K562 (cell line): Measurements from ENCODE around the gene NUSAP1. TPM values are rescaled to one million over a fixed set of nuclear protein-coding genes. Genes with fewer than 3 reads are reported as not detected.

Experiments
- ASH1L ChIP-seq: fragments of 450-650 bp; IDR thresholded peaks from 2 replicates; pipeline ENCODE4 v1.6.1; 2018; ENCODE audit warnings: borderline replicate concordance, mild to moderate bottlenecking, low read depth; ENCODE audit not compliant: partially characterized antibody
- BCOR ChIP-seq: fragments of 450-650 bp; IDR thresholded peaks from 2 replicates; pipeline ENCODE4 v1.6.1; 2016
- FIP1L1 ChIP-seq: fragments of 200-400 bp; formaldehyde crosslinking; IDR thresholded peaks from 2 replicates; pipeline ENCODE4 v1.6.1; 2018; ENCODE audit warnings: mild to moderate bottlenecking, low read depth, low read length; ENCODE audit not compliant: poor library complexity, severe bottlenecking
- GTF2A2 ChIP-seq: IDR thresholded peaks from 2 replicates; pipeline ENCODE4 v1.6.1; 2016; ENCODE audit warnings: mild to moderate bottlenecking, missing genetic modification characterization, missing compliant biosample characterization
- HDAC2 ChIP-seq: fragments of 450-650 bp; IDR thresholded peaks from 2 replicates; pipeline ENCODE4 v1.6.1; 2016; ENCODE audit warnings: mild to moderate bottlenecking
- MEF2A ChIP-seq: IDR thresholded peaks from 2 replicates; pipeline ENCODE4 v1.6.1; 2011; ENCODE audit warnings: low read depth, mild to moderate bottlenecking, low read length, moderate library complexity; ENCODE audit not compliant: control insufficient read depth
- PCBP2 ChIP-seq: fragments of 200-400 bp; formaldehyde crosslinking; IDR thresholded peaks from 2 replicates; pipeline ENCODE4 v1.6.1; 2018; ENCODE audit warnings: low read length, low read depth, mild to moderate bottlenecking, moderate library complexity; ENCODE audit not compliant: poor library complexity, severe bottlenecking
- PTRF ChIP-seq: fragments of 450-650 bp; IDR thresholded peaks from 2 replicates; pipeline ENCODE4 v1.6.1; 2016; ENCODE audit warnings: mild to moderate bottlenecking, missing genetic modification characterization, missing compliant biosample characterization
- SAP30 ChIP-seq: fragments of 200-600 bp; sonication (generic); IDR thresholded peaks from 2 replicates; pipeline ENCODE4 v1.6.1; 2012; ENCODE audit warnings: borderline replicate concordance, low read depth, mild to moderate bottlenecking, moderate library complexity, low read length, control low read depth, inconsistent platforms; ENCODE audit not compliant: insufficient read depth, poor library complexity, severe bottlenecking
- ZNF140 ChIP-seq: fragments of 250-450 bp; sonication (Bioruptor Pico); IDR thresholded peaks from 2 replicates; pipeline ENCODE4 v1.8.0; 2021; ENCODE audit warnings: moderate library complexity, mild to moderate bottlenecking, inconsistent platforms
- polyA plus RNA-seq, 8 experiments: library from polyadenylated mRNA; depleted of rRNA in 4 of 8; stranded (reverse) in 5 of 8; unstranded in 3 of 8; fragments of >200 nt; fragmentation: Nextera tagmentation in 2 of 8; fragmentation: Illumina TruSeq in 1 of 8; extraction: Ambion mirVana in 2 of 8; extraction: Trizol in 1 of 8; gene quantifications; 2 replicates each; pipeline versions ENCODE4 v1.2.1 to v1.2.3, GENCODE V29; 2011 to 2014; ENCODE audit warnings: inconsistent platforms in 1 of 8, missing spikeins in 1 of 8
- total RNA-seq, 7 experiments: library from RNA; depleted of rRNA in 6 of 7; stranded (reverse); fragments of >200 nt in 6 of 7; fragmentation: Illumina TruSeq in 2 of 7; extraction: Trizol in 2 of 7; gene quantifications; 2 replicates each; pipeline versions ENCODE4 v1.2.1 to v1.2.3, GENCODE V29; 2011 to 2021; ENCODE audit warnings: low replicate concordance in 1 of 7
- TF ChIP-seq, protein P1 (sequence below): fragments of 450-650 bp; IDR thresholded peaks from 2 replicates; pipeline ENCODE4 v1.6.1; 2016; ENCODE audit warnings: mild to moderate bottlenecking
- TF ChIP-seq, protein P2 (sequence below), 2 experiments: fragments of 450-650 bp in 1 of 2; sonication (generic) in 1 of 2; formaldehyde crosslinking in 1 of 2; IDR thresholded peaks; 2 replicates each; pipeline versions ENCODE4 v1.7.1 to v1.9.0; 2016 to 2022; ENCODE audit warnings: inconsistent platforms in 1 of 2, mild to moderate bottlenecking in 1 of 2, missing genetic modification reagents in 1 of 2

Gene NUSAP1
- total and polyA plus RNA-seq, 9 of the 15 experiments (the other 6 are each of a cell fraction or from before 2014, with no cell fraction given), result 119 to 266 (median 227) TPM

DNA sequence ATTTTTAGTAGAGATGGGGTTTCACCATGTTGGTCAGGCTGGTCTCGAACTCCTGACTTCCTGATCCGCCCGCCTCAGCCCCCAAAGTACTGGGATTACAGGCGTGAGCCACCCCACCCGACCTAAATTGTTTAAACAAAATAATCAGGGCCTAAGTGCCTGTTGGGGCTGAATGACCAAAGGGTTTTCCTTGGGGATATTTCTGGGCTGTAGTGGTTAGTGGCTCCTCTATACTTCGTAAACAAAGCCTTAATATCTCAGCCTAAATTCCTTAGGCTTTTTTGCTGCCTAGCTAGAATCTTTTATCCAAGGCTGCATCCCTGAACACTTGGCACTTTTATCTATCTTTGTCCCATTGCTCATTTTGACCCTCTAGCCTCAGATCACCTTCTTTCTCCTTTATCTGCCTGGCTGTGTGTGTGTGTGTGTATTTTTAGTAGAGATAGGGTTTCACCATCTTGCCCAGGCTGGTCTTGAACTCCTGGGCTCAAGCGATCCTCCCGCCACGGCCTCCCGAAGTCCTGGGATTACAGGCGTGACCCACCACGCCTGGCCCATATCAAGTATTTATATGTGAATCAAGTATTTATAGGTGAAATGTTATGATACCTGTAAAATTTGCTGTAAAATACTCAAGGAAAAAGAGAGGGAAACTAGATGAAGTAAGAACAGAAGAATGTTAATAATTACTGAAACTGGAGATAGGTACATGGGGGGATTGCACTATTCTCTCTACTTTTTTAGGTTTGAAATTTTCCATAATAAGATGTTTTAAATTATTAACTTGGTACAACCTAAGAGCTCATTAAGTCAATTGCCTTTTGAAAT is 1.8 kb downstream of the NUSAP1 start (continued):
- TF ChIP-seq ASH1L, result peak; percentile 25
- TF ChIP-seq PTRF (tag), result no peak
- TF ChIP-seq, protein P1, sequence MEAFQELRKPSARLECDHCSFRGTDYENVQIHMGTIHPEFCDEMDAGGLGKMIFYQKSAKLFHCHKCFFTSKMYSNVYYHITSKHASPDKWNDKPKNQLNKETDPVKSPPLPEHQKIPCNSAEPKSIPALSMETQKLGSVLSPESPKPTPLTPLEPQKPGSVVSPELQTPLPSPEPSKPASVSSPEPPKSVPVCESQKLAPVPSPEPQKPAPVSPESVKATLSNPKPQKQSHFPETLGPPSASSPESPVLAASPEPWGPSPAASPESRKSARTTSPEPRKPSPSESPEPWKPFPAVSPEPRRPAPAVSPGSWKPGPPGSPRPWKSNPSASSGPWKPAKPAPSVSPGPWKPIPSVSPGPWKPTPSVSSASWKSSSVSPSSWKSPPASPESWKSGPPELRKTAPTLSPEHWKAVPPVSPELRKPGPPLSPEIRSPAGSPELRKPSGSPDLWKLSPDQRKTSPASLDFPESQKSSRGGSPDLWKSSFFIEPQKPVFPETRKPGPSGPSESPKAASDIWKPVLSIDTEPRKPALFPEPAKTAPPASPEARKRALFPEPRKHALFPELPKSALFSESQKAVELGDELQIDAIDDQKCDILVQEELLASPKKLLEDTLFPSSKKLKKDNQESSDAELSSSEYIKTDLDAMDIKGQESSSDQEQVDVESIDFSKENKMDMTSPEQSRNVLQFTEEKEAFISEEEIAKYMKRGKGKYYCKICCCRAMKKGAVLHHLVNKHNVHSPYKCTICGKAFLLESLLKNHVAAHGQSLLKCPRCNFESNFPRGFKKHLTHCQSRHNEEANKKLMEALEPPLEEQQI, result peak; percentile 47; the same call in 1 of the 2 replicates
- no peak for TF ChIP-seq FIP1L1
- no peak for TF ChIP-seq ZNF140 (CRISPR knock-in tag)
- peak; percentile 81 for TF ChIP-seq BCOR
- TF ChIP-seq SAP30, result no peak
- no peak for TF ChIP-seq GTF2A2 (tag)
- TF ChIP-seq, protein P2, sequence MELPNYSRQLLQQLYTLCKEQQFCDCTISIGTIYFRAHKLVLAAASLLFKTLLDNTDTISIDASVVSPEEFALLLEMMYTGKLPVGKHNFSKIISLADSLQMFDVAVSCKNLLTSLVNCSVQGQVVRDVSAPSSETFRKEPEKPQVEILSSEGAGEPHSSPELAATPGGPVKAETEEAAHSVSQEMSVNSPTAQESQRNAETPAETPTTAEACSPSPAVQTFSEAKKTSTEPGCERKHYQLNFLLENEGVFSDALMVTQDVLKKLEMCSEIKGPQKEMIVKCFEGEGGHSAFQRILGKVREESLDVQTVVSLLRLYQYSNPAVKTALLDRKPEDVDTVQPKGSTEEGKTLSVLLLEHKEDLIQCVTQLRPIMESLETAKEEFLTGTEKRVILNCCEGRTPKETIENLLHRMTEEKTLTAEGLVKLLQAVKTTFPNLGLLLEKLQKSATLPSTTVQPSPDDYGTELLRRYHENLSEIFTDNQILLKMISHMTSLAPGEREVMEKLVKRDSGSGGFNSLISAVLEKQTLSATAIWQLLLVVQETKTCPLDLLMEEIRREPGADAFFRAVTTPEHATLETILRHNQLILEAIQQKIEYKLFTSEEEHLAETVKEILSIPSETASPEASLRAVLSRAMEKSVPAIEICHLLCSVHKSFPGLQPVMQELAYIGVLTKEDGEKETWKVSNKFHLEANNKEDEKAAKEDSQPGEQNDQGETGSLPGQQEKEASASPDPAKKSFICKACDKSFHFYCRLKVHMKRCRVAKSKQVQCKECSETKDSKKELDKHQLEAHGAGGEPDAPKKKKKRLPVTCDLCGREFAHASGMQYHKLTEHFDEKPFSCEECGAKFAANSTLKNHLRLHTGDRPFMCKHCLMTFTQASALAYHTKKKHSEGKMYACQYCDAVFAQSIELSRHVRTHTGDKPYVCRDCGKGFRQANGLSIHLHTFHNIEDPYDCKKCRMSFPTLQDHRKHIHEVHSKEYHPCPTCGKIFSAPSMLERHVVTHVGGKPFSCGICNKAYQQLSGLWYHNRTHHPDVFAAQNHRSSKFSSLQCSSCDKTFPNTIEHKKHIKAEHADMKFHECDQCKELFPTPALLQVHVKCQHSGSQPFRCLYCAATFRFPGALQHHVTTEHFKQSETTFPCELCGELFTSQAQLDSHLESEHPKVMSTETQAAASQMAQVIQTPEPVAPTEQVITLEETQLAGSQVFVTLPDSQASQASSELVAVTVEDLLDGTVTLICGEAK (IDR thresholded peaks at IDR 0.05), result peak; percentile 24; the same call in 1 of the 2 replicates
- TF ChIP-seq, protein P2 (CRISPR knock-in tag; IDR thresholded peaks at IDR 0.05), result no peak
- peak; percentile 39; the same call in 1 of the 2 replicates for TF ChIP-seq MEF2A
- no peak for TF ChIP-seq PCBP2
- TF ChIP-seq HDAC2, result peak; percentile 61
